Heart left ventricle (tissue), 16 donors: ENCODE data around the gene PRPSAP1. TPM values are rescaled to one million over a fixed set of nuclear protein-coding genes. Genes with fewer than 3 reads are reported as not detected.

Experiments
- ATAC-seq, 4 donors: fragments of 200-7000 bp; cut with Tn5 transposase; one replicate each; pipeline ENCODE4 v1.9.1; 2020 to 2022; ENCODE audit warnings: moderate library complexity in 4 of 4, mild to moderate bottlenecking in 3 of 4, moderate number of reproducible peaks in 1 of 4
- DNase-seq, 5 donors: peaks; one replicate each; pipeline ENCODE4 v3.0.0-alpha.2; 2020
- H3K27ac ChIP-seq, 12 donors: fragments of 200-600 bp; sonication (generic) in 4 of 12; one replicate each; pipeline versions ENCODE4 v1.5.0 to v1.8.0; 2016 to 2022; ENCODE audit warnings: mild to moderate bottlenecking in 2 of 12
- H3K27me3 ChIP-seq, 9 donors: fragments of 200-600 bp; sonication (generic) in 2 of 9; one replicate each; pipeline versions ENCODE4 v1.5.1 to v1.8.0; 2016 to 2022; ENCODE audit warnings: mild to moderate bottlenecking in 3 of 9
- H3K36me3 ChIP-seq, 9 donors: fragments of 200-600 bp; sonication (generic) in 2 of 9; one replicate each; pipeline versions ENCODE4 v1.5.0 to v1.8.0; 2018 to 2022; ENCODE audit warnings: mild to moderate bottlenecking in 2 of 9
- H3K4me1 ChIP-seq, 12 donors: fragments of 200-600 bp; sonication (generic) in 4 of 12; one replicate each; pipeline versions ENCODE4 v1.5.0 to v1.8.0; 2016 to 2022; ENCODE audit warnings: mild to moderate bottlenecking in 3 of 12
- H3K4me3 ChIP-seq, 12 donors: fragments of 200-600 bp; sonication (generic) in 4 of 12; one replicate each; pipeline versions ENCODE4 v1.5.0 to v1.8.0; 2017 to 2022; ENCODE audit warnings: mild to moderate bottlenecking in 9 of 12, moderate library complexity in 4 of 12
- H3K9me3 ChIP-seq, 12 donors: fragments of 200-600 bp; sonication (generic) in 4 of 12; one replicate each; pipeline versions ENCODE4 v1.5.0 to v1.8.0; 2016 to 2022; ENCODE audit warnings: mild to moderate bottlenecking in 1 of 12
- CTCF ChIP-seq, 12 donors: fragments of 200-600 bp; sonication (generic) in 4 of 12; IDR thresholded peaks; one replicate each; pipeline versions ENCODE4 v1.5.0 to v1.8.0; 2018 to 2022; ENCODE audit warnings: antibody characterized with exemption in 12 of 12, mild to moderate bottlenecking in 5 of 12
- POLR2A ChIP-seq, 2 donors: fragments of 450-650 bp; IDR thresholded peaks; one replicate each; pipeline ENCODE4 v1.6.1; 2017; ENCODE audit warnings: antibody characterized with exemption in 2 of 2, mild to moderate bottlenecking in 2 of 2, moderate library complexity in 2 of 2
- WGBS, 4 donors: extraction: QIAGEN DNeasy Blood & Tissue Kit in 2 of 4; methylation state at CpG; one replicate each; pipeline versions ENCODE4 v1.1.5 to v1.1.7; 2013 to 2018; 5-methylcytosine and 5-hydroxymethylcytosine counted together
- intact Hi-C, 10 donors: fragments of 100-400 bp; cut with DNase I; formaldehyde crosslinking; loops; one replicate each; pipeline versions ENCODE4 v1.11.1 to v1.14.2; 2022
- polyA plus RNA-seq, 2 donors: library from polyadenylated mRNA; stranded (reverse); fragments of 200-250 nt; gene quantifications; one replicate each; pipeline ENCODE4 v1.2.3, GENCODE V29; 2013
- total RNA-seq, 9 donors: library from RNA; depleted of rRNA in 2 of 9; stranded (reverse); fragments of >200 nt in 2 of 9; fragmentation: NEBNext Ultra II Directional in 3 of 9; extraction: Animal tissue kit (Norgen Biotek cat#: 25700) in 3 of 9; gene quantifications; one replicate each; pipeline versions ENCODE4 v1.1.0 to v1.2.4, GENCODE V29; 2016 to 2023
- donor health status: ischemic (EF 13 %, LVEDD 7.1; RV severe dilation, severe dysfunction).
- donor health status: healthy with polysubstance abuse.
- donor health status: DM: no; HTN: yes; CAD: no.
- donor health status: DM: no; HTN: no; CAD: no.
- donor health status: ischemic (EF 25% LVEDD 6.9; RV normal size, moderate dysfunction).
- donor health status: ischemic (EF 25% LVEDD 5.7; RV mildly dilated, moderate dysfunction).
- donor health status: healthy.
- donor health status: DM: yes; HTN: yes; CAD: no.
- donor health status: ischemic (EF 35%, LVEDD 5.7; RV mildly dilated, moderate dysfunction).
- donor health status: nonischemic (EF 11% LVEDD 7.7; RV severe dilation, severe dysfunction).
- donor health status: DM: yes; HTN: yes; CAD: no.
- donor health status: PGD.
- donor health status: ischemic (EF 29% LVEDD 5.4; RV normal size, mild dysfunction).
- donor health status: nonischemic (EF 23%, LVEDD 6.1; RV moderate dilation, normal function).

PRPSAP1 gene
- total and polyA plus RNA-seq, 11 donors, result 22.7 to 39.7 (median 30.9) TPM

DNA sequence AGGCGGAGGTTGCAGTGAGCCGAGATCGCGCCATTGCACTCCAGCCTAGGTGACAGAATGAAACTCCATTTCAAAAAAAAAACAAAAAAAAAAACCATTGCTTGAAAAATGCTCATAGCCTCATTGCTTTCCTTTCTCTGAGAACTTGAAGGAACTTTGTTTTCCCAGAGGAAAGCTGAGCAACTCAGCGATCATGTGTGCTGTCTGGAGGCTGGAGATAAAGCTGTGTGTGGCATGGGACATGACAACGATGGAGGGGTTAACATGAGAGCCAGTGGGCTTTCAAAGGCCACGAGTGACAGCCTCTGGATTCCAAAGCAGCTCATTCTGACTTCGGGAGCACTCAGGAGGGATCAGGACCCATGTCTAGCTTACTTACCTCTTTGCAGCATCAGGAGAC lies 24.1 kb downstream of the PRPSAP1 start:
- Histone ChIP-seq H3K27ac (no peak overlapping the region), H3K4me1 (peaks cover 0 to 14% (median 0%) of the 10 kb centered on the region in 12 donors), H3K36me3 (peaks cover 0 to 75% (median 60%) of the 10 kb centered on the region in 9 donors), H3K9me3 (no peaks in the 10 kb centered on the region), H3K27me3 (no peaks in the 10 kb centered on the region), H3K4me3 (no peak overlapping the region)
- no peak for ATAC-seq
- DNase-seq, result no peak
- TF ChIP-seq CTCF (IDR thresholded peaks at IDR 0.05), result no peak
- no peak for TF ChIP-seq POLR2A (IDR thresholded peaks at IDR 0.05)
- intact Hi-C loops, result no loop called here
- 80 to 84% (median 81%) methylated on average over 8 of the region's 8 CpGs for WGBS, 4 donors

GRCh38 chr17:76327696-76328095 lies 26.0 kb downstream of the PRPSAP1 start:
- TF ChIP-seq CTCF (IDR thresholded peaks at IDR 0.05), result no peak
- Histone ChIP-seq H3K27me3 (no peaks in the 10 kb centered on the region), H3K36me3 (peaks cover 0 to 95% (median 80%) of the 10 kb centered on the region in 9 donors), H3K27ac (peak overlapping the region in 1 of 12 donors; percentile 74), H3K4me1 (peaks cover 0 to 14% (median 0%) of the 10 kb centered on the region in 12 donors), H3K4me3 (no peak overlapping the region), H3K9me3 (no peaks in the 10 kb centered on the region)
- peak in 2 of 4 donors; percentile 39 to 44 for ATAC-seq
- DNase-seq, result peak in 1 of 5 donors; percentile 30
- WGBS, 4 donors, result 68 to 79% (median 75%) methylated on average over 6 of the region's 6 CpGs
- intact Hi-C loops, result no loop called here

- Histone ChIP-seq H3K36me3 (peaks cover 0 to 94% (median 84%) of the 10 kb centered on the region in 9 donors), H3K27ac (no peak overlapping the region)
- 63 to 81% (median 70%) methylated on average over 1 of the region's 1 CpG for WGBS, 4 donors
Measured at GRCh38 chr17:76326306-76326705, 27.4 kb downstream of the PRPSAP1 start.

DNA sequence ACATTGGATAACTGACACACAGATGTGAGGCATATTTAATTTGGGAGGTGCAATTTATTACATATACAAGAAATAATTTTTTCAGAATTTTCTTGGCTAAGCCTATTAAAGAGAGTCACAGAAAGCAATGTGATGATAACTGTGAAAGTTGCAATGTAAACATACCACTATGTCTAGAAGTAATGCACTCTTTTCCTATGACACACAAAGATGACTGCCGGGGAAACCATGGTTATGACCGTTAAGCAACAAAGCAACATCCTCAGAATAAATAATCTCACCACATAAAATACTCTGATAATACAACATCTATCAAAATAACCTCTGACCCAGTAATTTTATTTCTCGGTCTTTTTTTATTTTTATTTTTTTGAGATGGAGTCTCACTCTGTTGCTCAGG lies 35.1 kb downstream of the PRPSAP1 start:
- Histone ChIP-seq H3K4me3 (no peak overlapping the region), H3K27me3 (no peaks in the 10 kb centered on the region), H3K36me3 (peaks cover 0 to 76% (median 43%) of the 10 kb centered on the region in 9 donors), H3K9me3 (no peaks in the 10 kb centered on the region), H3K4me1 (peaks cover 0 to 16% (median 0%) of the 10 kb centered on the region in 12 donors), H3K27ac (no peak overlapping the region)
- TF ChIP-seq POLR2A (IDR thresholded peaks at IDR 0.05), result no peak
- TF ChIP-seq CTCF (IDR thresholded peaks at IDR 0.05), result no peak
- intact Hi-C loops, result loop anchor here in 2 of 10 donors (5.0 kb wide), 1 partner anchor 34 kb away; the partner anchor contains the start of gene PRPSAP1 (in 2 of the 2)
- ATAC-seq (no peak), DNase-seq (no peak)
- 87 to 91% (median 91%) methylated on average over 3 of the region's 3 CpGs for WGBS, 4 donors

More at GRCh38 chr17:76326306-76326705, 27.4 kb downstream of the PRPSAP1 start:
- no peaks in the 10 kb centered on the region for H3K9me3 ChIP-seq
- H3K4me1 ChIP-seq, result peaks cover 0 to 14% (median 0%) of the 10 kb centered on the region in 12 donors
- TF ChIP-seq POLR2A (IDR thresholded peaks at IDR 0.05), result no peak
- no peak for TF ChIP-seq CTCF (IDR thresholded peaks at IDR 0.05)
- no peak for ATAC-seq
- H3K27me3 ChIP-seq, result no peaks in the 10 kb centered on the region
- H3K4me3 ChIP-seq, result no peak overlapping the region
- intact Hi-C loops, result no loop called here
- DNase-seq, result no peak
